K562 (cell line): ENCODE data around the gene ANP32B. TPM values are rescaled to one million over a fixed set of nuclear protein-coding genes. Genes with fewer than 3 reads are reported as not detected.
A peak's percentile ranks its signal among the peaks of the same experiment; 100 is the strongest.

ENCODE experiments used
- CBFA2T3 ChIP-seq: fragments of 450-650 bp; IDR thresholded peaks from 2 replicates; pipeline ENCODE4 v1.6.1; 2017
- ESRRB ChIP-seq: fragments of 250-450 bp; sonication (Bioruptor Pico); IDR thresholded peaks from 2 replicates; pipeline ENCODE4 v1.5.0; 2020; ENCODE audit warnings: mild to moderate bottlenecking, moderate library complexity, borderline replicate concordance
- FOXK1 ChIP-seq: sonication (generic); formaldehyde crosslinking; IDR thresholded peaks from 2 replicates; pipeline ENCODE4 v1.8.0; 2022; ENCODE audit warnings: missing genetic modification reagents, mild to moderate bottlenecking, borderline replicate concordance
- HLTF ChIP-seq: fragments of 450-650 bp; IDR thresholded peaks from 2 replicates; pipeline ENCODE4 v1.6.1; 2016
- MAZ ChIP-seq, 2 experiments: fragments of 450-650 bp in 1 of 2; sonication (generic) in 1 of 2; formaldehyde crosslinking; IDR thresholded peaks in 1 of 2; conservative IDR thresholded peaks in 1 of 2; 2 replicates each; pipeline versions ENCODE4 v1.4.0 to v1.5.0; 2020; ENCODE audit warnings: mild to moderate bottlenecking in 1 of 2, missing genetic modification reagents in 1 of 2
- NR1H2 ChIP-seq: sonication (generic); formaldehyde crosslinking; IDR thresholded peaks from 2 replicates; pipeline ENCODE4 v1.4.0; 2020; ENCODE audit warnings: mild to moderate bottlenecking, missing genetic modification reagents
- PURB ChIP-seq: sonication (generic); formaldehyde crosslinking; IDR thresholded peaks from 2 replicates; pipeline ENCODE4 v1.9.0; 2021; ENCODE audit warnings: low read depth, mild to moderate bottlenecking, missing genetic modification reagents
- polyA plus RNA-seq, 8 experiments: library from polyadenylated mRNA; depleted of rRNA in 4 of 8; stranded (reverse) in 5 of 8; unstranded in 3 of 8; fragments of >200 nt; fragmentation: Nextera tagmentation in 2 of 8; fragmentation: Illumina TruSeq in 1 of 8; extraction: Ambion mirVana in 2 of 8; extraction: Trizol in 1 of 8; gene quantifications; 2 replicates each; pipeline versions ENCODE4 v1.2.1 to v1.2.3, GENCODE V29; 2011 to 2014; ENCODE audit warnings: inconsistent platforms in 1 of 8, missing spikeins in 1 of 8
- total RNA-seq, 7 experiments: library from RNA; depleted of rRNA in 6 of 7; stranded (reverse); fragments of >200 nt in 6 of 7; fragmentation: Illumina TruSeq in 2 of 7; extraction: Trizol in 2 of 7; gene quantifications; 2 replicates each; pipeline versions ENCODE4 v1.2.1 to v1.2.3, GENCODE V29; 2011 to 2021; ENCODE audit warnings: low replicate concordance in 1 of 7
- TF ChIP-seq, protein P1 (sequence below): sonication (generic); IDR thresholded peaks from 2 replicates; pipeline ENCODE4 v1.6.1; 2016
- TF ChIP-seq, protein P2 (sequence below): fragments of 450-650 bp; conservative IDR thresholded peaks from 2 replicates; pipeline ENCODE4 v1.6.1; 2016; ENCODE audit warnings: missing genetic modification characterization, low read depth, mild to moderate bottlenecking, control low read depth, missing compliant biosample characterization
- TF ChIP-seq, protein P3 (sequence below): fragments of 250-450 bp; sonication (Bioruptor Pico); IDR thresholded peaks from 2 replicates; pipeline ENCODE4 v1.9.0; 2021; ENCODE audit warnings: mild to moderate bottlenecking
- TF ChIP-seq, protein P4 (sequence below): fragments of 250-450 bp; sonication (Bioruptor Pico); IDR thresholded peaks from 2 replicates; pipeline ENCODE4 v1.5.0; 2021; ENCODE audit warnings: mild to moderate bottlenecking, borderline replicate concordance
- TF ChIP-seq, protein P5 (sequence below): sonication (generic); formaldehyde crosslinking; IDR thresholded peaks from 2 replicates; pipeline ENCODE4 v1.8.0; 2022; ENCODE audit warnings: mild to moderate bottlenecking, missing genetic modification reagents
- TF ChIP-seq, protein P6 (sequence below): IDR thresholded peaks from 3 replicates; pipeline ENCODE4 v1.6.1; 2011; ENCODE audit warnings: borderline replicate concordance, mild to moderate bottlenecking, moderate library complexity; ENCODE audit not compliant: insufficient read length; ENCODE audit errors: extremely low read depth
- TF ChIP-seq, protein P7 (sequence below): fragments of 450-650 bp; formaldehyde crosslinking; IDR thresholded peaks from 2 replicates; pipeline ENCODE4 v1.4.0; 2020; ENCODE audit warnings: mild to moderate bottlenecking, moderate library complexity

Gene ANP32B
- total and polyA plus RNA-seq, 9 of the 15 experiments (the other 6 are each of a cell fraction or from before 2014, with no cell fraction given), result 68.9 to 815 (median 141) TPM

DNA sequence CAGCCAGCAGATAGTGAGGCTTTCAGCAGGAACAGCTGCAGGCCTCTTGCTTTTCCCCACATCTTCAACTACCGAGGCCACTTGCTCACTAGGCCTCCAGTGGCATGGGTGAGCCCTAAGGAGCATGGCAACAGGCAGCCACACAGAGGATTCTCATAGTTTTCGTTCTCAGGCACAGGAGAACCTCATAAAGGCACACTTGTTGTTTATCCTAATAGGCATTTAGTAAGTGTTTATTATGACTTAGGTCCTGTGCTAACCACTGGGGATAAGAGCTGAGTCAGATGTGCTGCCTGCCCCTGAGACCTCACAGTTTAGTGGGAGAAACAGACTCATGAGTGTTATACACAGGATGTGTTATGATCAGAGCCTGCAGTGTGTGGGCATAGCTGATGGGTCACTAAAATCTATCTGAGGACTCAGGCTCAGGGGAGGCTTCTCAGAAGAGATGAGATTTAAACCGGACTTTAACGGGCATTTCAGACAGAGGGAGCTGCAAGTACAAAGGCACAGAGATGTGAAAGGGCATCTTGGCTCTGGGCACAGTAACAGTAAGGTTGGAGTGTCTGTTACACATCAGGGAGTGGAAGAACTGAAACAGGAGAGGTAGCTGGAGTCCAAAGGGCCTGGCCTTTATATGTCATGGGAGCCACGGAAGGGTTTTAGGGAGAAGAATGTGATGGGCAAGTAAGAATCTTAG is 24.2 kb upstream of the ANP32B start (continued):
- TF ChIP-seq, protein P1, sequence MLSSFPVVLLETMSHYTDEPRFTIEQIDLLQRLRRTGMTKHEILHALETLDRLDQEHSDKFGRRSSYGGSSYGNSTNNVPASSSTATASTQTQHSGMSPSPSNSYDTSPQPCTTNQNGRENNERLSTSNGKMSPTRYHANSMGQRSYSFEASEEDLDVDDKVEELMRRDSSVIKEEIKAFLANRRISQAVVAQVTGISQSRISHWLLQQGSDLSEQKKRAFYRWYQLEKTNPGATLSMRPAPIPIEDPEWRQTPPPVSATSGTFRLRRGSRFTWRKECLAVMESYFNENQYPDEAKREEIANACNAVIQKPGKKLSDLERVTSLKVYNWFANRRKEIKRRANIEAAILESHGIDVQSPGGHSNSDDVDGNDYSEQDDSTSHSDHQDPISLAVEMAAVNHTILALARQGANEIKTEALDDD, result peak; percentile 38; the same call in 1 of the 2 replicates
- TF ChIP-seq NR1H2 (CRISPR knock-in tag) (no peak), FOXK1 (CRISPR knock-in tag) (0 out of 2 replicates have a peak, but pooled peaks have one; percentile 57), HLTF (no peak), PURB (CRISPR knock-in tag) (no peak), CBFA2T3 (no peak), MAZ (CRISPR knock-in tag; conservative IDR thresholded peaks at IDR 0.05 in 1 of 2, IDR thresholded peaks at IDR 0.05 in 1 of 2) (no peak), ESRRB (CRISPR knock-in tag) (no peak)
- TF ChIP-seq, protein P2, sequence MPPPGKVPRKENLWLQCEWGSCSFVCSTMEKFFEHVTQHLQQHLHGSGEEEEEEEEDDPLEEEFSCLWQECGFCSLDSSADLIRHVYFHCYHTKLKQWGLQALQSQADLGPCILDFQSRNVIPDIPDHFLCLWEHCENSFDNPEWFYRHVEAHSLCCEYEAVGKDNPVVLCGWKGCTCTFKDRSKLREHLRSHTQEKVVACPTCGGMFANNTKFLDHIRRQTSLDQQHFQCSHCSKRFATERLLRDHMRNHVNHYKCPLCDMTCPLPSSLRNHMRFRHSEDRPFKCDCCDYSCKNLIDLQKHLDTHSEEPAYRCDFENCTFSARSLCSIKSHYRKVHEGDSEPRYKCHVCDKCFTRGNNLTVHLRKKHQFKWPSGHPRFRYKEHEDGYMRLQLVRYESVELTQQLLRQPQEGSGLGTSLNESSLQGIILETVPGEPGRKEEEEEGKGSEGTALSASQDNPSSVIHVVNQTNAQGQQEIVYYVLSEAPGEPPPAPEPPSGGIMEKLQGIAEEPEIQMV (tag), result 0 out of 2 replicates have a peak, but pooled peaks have one; percentile 16
- TF ChIP-seq, protein P3, sequence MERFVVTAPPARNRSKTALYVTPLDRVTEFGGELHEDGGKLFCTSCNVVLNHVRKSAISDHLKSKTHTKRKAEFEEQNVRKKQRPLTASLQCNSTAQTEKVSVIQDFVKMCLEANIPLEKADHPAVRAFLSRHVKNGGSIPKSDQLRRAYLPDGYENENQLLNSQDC (CRISPR knock-in tag), result no peak
- TF ChIP-seq, protein P4, sequence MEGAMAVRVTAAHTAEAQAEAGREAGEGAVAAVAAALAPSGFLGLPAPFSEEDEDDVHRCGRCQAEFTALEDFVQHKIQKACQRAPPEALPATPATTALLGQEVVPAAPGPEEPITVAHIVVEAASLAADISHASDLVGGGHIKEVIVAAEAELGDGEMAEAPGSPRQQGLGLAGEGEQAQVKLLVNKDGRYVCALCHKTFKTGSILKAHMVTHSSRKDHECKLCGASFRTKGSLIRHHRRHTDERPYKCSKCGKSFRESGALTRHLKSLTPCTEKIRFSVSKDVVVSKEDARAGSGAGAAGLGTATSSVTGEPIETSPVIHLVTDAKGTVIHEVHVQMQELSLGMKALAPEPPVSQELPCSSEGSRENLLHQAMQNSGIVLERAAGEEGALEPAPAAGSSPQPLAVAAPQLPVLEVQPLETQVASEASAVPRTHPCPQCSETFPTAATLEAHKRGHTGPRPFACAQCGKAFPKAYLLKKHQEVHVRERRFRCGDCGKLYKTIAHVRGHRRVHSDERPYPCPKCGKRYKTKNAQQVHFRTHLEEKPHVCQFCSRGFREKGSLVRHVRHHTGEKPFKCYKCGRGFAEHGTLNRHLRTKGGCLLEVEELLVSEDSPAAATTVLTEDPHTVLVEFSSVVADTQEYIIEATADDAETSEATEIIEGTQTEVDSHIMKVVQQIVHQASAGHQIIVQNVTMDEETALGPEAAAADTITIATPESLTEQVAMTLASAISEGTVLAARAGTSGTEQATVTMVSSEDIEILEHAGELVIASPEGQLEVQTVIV (CRISPR knock-in tag), result no peak
- TF ChIP-seq, protein P5, sequence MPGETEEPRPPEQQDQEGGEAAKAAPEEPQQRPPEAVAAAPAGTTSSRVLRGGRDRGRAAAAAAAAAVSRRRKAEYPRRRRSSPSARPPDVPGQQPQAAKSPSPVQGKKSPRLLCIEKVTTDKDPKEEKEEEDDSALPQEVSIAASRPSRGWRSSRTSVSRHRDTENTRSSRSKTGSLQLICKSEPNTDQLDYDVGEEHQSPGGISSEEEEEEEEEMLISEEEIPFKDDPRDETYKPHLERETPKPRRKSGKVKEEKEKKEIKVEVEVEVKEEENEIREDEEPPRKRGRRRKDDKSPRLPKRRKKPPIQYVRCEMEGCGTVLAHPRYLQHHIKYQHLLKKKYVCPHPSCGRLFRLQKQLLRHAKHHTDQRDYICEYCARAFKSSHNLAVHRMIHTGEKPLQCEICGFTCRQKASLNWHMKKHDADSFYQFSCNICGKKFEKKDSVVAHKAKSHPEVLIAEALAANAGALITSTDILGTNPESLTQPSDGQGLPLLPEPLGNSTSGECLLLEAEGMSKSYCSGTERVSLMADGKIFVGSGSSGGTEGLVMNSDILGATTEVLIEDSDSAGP (CRISPR knock-in tag), result no peak
- TF ChIP-seq, protein P6, sequence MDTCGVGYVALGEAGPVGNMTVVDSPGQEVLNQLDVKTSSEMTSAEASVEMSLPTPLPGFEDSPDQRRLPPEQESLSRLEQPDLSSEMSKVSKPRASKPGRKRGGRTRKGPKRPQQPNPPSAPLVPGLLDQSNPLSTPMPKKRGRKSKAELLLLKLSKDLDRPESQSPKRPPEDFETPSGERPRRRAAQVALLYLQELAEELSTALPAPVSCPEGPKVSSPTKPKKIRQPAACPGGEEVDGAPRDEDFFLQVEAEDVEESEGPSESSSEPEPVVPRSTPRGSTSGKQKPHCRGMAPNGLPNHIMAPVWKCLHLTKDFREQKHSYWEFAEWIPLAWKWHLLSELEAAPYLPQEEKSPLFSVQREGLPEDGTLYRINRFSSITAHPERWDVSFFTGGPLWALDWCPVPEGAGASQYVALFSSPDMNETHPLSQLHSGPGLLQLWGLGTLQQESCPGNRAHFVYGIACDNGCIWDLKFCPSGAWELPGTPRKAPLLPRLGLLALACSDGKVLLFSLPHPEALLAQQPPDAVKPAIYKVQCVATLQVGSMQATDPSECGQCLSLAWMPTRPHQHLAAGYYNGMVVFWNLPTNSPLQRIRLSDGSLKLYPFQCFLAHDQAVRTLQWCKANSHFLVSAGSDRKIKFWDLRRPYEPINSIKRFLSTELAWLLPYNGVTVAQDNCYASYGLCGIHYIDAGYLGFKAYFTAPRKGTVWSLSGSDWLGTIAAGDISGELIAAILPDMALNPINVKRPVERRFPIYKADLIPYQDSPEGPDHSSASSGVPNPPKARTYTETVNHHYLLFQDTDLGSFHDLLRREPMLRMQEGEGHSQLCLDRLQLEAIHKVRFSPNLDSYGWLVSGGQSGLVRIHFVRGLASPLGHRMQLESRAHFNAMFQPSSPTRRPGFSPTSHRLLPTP, result no peak
- TF ChIP-seq, protein P7, sequence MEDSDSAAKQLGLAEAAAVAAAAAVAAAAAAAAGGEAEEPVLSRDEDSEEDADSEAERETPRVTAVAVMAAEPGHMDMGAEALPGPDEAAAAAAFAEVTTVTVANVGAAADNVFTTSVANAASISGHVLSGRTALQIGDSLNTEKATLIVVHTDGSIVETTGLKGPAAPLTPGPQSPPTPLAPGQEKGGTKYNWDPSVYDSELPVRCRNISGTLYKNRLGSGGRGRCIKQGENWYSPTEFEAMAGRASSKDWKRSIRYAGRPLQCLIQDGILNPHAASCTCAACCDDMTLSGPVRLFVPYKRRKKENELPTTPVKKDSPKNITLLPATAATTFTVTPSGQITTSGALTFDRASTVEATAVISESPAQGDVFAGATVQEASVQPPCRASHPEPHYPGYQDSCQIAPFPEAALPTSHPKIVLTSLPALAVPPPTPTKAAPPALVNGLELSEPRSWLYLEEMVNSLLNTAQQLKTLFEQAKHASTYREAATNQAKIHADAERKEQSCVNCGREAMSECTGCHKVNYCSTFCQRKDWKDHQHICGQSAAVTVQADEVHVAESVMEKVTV, result no peak
